ENCODE results near the gene STRADA.

The STRADA gene, protein sequence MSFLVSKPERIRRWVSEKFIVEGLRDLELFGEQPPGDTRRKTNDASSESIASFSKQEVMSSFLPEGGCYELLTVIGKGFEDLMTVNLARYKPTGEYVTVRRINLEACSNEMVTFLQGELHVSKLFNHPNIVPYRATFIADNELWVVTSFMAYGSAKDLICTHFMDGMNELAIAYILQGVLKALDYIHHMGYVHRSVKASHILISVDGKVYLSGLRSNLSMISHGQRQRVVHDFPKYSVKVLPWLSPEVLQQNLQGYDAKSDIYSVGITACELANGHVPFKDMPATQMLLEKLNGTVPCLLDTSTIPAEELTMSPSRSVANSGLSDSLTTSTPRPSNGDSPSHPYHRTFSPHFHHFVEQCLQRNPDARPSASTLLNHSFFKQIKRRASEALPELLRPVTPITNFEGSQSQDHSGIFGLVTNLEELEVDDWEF

DNA sequence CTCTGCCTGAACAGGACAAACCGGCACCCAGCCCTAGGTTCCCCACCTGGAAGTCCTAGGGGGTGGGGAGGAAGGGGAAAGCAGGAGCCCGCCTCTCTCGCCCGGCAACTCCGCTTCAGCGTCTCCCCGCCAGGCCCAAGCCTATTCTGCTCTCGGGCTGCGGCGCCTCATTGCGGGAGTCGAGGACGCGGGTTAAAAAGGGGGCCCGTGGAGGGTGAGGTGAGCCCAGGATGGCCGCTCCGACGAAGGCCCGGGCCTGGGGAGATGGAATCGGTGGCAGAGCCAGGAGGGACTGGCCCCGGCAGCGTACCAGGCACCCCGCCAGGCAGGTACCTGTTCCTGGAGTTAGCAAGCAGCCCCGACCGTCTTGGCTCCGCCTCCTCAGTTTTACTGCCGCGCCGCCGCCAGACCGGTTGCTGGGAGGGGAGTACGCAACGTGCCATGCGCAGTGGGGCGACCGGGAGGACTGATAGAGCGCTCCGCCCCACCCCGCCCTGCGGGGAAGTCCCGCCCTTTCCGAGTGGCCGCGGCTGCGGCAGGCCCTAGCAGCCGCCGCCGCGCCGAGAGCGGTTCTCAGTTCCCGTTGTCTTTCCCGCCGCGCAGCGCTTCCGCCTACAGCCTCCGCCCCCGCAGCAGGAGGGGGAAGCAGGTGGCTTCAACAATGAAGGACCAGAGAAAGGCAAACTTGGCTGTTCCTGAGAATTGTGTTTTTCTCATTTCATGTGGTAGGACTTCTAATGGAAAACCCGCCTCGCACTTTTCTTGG lies at the start of gene STRADA:
STRADA (minus strand) TSS at position 392 of the 766 bp plus-strand sequence. CDS start 13,430 bp downstream, outside the sequence.
- Histone ChIP-seq H3K36me3 (peaks cover 16% of the 10 kb centered on the region), H3K4me3 (peak within 1 kb of the TSS; percentile 91), H3K4me1 (peaks cover 19% of the 10 kb centered on the region), H4K20me1 (peaks cover 6% of the 10 kb centered on the region; the same call in 1 of the 2 replicates), H3K9me3 (no peaks in the 10 kb centered on the region), H3K9ac (peak within 1 kb of the TSS; percentile 97), H3K4me2 (peak within 1 kb of the TSS; percentile 96), H3K27me3 (no peaks in the 10 kb centered on the region), H3K27ac (peak within 1 kb of the TSS; percentile 96)
- TF ChIP-seq Cebpa-rat (IDR thresholded peaks at IDR 0.05) = no peak

DNA sequence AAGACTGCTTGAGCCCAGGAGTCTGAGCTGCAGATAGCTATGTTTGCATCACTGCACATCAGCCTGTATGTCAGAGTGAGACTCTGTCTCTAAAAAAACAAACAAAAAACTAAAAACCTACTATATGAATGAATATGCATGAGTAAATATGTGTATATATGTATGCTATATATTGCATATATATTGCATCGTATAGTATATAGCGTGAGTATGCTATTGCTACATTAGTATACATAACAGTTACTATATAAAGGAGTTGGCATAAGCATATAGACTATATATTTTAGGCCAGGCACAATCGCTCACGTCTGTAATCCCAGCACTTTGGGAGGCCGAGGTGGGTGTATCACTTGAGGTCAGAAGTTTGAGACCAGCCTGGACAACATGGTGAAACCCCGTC lies 48.5 kb upstream of the STRADA start:
- Histone ChIP-seq H3K27me3 (no peaks in the 10 kb centered on the region), H3K9ac (peak overlapping the region; percentile 41; the same call in 1 of the 2 replicates), H3K4me3 (no peak overlapping the region), H4K20me1 (peaks cover 98% of the 10 kb centered on the region), H3K4me2 (no peak overlapping the region), H3K9me3 (no peaks in the 10 kb centered on the region), H3K4me1 (no peaks in the 10 kb centered on the region), H3K36me3 (peaks cover 97% of the 10 kb centered on the region), H3K27ac (no peak overlapping the region)
- no peak for TF ChIP-seq Cebpa-rat (IDR thresholded peaks at IDR 0.05)

GRCh38 chr17:63786971-63787711 lies 45.5 kb upstream of the STRADA start:
- no peaks in the 10 kb centered on the region for H3K27me3 ChIP-seq
- no peak for TF ChIP-seq Cebpa-rat (IDR thresholded peaks at IDR 0.05)
- H3K9me3 ChIP-seq = no peaks in the 10 kb centered on the region
- no peak overlapping the region for H3K4me3 ChIP-seq
- H4K20me1 ChIP-seq = peaks cover 100% of the 10 kb centered on the region
- peaks cover 90% of the 10 kb centered on the region for H3K36me3 ChIP-seq
- no peak overlapping the region for H3K9ac ChIP-seq
- H3K27ac ChIP-seq = no peak overlapping the region
- H3K4me1 ChIP-seq = no peaks in the 10 kb centered on the region
- H3K4me2 ChIP-seq = no peak overlapping the region

- Histone ChIP-seq H4K20me1 (peaks cover 100% of the 10 kb centered on the region), H3K9me3 (no peaks in the 10 kb centered on the region), H3K27me3 (no peaks in the 10 kb centered on the region), H3K27ac (no peak overlapping the region), H3K4me1 (no peaks in the 10 kb centered on the region), H3K36me3 (peaks cover 88% of the 10 kb centered on the region), H3K4me3 (no peak overlapping the region), H3K4me2 (no peak overlapping the region), H3K9ac (no peak overlapping the region)
- TF ChIP-seq Cebpa-rat (IDR thresholded peaks at IDR 0.05) = no peak
Observed at GRCh38 chr17:63786117-63786516, 44.5 kb upstream of the STRADA start.

DNA sequence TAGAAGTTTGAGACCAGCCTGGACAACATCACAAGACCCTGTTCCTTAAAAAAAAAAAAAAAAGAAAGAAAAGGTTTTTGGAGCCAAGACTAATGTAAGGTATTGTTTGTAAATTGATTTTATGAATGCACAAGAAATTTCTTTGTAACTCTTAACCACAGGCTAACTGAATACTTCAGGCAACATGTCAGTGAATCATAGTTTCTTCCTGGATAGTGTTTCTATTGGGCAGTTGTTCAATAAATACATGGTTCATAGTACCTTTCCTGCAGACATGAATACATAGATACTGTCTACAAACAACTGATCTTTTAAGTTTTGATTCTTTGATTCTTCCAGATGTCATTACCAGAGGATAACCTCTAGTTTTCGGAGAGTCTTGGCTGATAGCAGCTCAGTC lies 44.0 kb upstream of the STRADA start:
- Histone ChIP-seq H3K4me2 (no peak overlapping the region), H4K20me1 (peaks cover 100% of the 10 kb centered on the region), H3K27ac (no peak overlapping the region), H3K36me3 (peaks cover 89% of the 10 kb centered on the region), H3K9ac (no peak overlapping the region), H3K9me3 (no peaks in the 10 kb centered on the region), H3K4me1 (no peaks in the 10 kb centered on the region), H3K27me3 (no peaks in the 10 kb centered on the region), H3K4me3 (no peak overlapping the region)
- no peak for TF ChIP-seq Cebpa-rat (IDR thresholded peaks at IDR 0.05)

GRCh38 chr17:63783522-63783921 lies 41.9 kb upstream of the STRADA start:
- H3K27me3 ChIP-seq = no peaks in the 10 kb centered on the region
- no peak overlapping the region for H3K4me2 ChIP-seq
- peaks cover 89% of the 10 kb centered on the region for H3K36me3 ChIP-seq
- no peak for TF ChIP-seq Cebpa-rat (IDR thresholded peaks at IDR 0.05)
- no peak overlapping the region for H3K27ac ChIP-seq
- H3K9me3 ChIP-seq = no peaks in the 10 kb centered on the region
- no peaks in the 10 kb centered on the region for H3K4me1 ChIP-seq
- H4K20me1 ChIP-seq = peaks cover 100% of the 10 kb centered on the region
- no peak overlapping the region for H3K4me3 ChIP-seq
- no peak overlapping the region for H3K9ac ChIP-seq

DNA sequence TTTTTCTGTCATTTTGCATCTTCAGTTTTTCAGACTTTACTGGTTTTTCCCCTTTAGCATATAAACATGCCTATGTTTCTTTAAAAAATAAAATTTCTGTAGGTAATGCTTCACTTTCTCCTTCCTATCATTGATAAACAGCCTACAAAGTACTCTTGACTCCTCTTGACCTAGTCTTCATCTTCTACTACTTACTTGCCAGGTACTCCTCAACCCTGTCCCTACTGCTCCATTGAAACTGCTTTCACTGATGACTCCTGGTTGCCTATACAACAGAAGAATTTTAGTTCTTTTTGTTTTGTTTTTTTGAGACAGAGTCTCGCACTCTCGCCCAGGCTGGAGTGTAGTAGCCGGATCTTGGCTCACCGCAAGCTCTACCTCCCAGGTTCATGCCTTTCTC lies 39.3 kb upstream of the STRADA start:
- Histone ChIP-seq H4K20me1 (peaks cover 100% of the 10 kb centered on the region), H3K36me3 (peaks cover 89% of the 10 kb centered on the region), H3K4me2 (no peak overlapping the region), H3K27me3 (no peaks in the 10 kb centered on the region), H3K4me1 (peaks cover 16% of the 10 kb centered on the region), H3K27ac (no peak overlapping the region), H3K9me3 (no peaks in the 10 kb centered on the region), H3K9ac (no peak overlapping the region), H3K4me3 (no peak overlapping the region)
- no peak for TF ChIP-seq Cebpa-rat (IDR thresholded peaks at IDR 0.05)

DNA sequence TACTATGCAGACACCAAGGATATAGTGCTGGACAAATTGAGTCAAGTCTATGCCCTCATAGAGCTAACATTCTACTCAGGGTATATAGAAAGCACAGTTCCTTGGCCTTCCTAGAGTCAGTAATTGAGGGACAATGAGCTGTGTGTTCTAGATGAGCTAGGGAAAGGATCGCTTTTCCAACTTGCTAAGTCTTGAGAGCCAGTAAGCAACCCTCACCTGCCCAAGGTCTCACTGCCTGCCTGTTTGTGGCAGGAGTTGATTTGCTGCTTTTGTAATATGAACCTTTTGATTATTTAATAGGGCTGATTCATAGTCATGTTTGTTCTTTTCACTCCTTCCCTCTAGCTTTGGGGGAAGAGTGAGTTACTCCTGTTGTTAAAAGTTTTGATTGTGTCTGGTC lies 38.9 kb upstream of the STRADA start:
- Histone ChIP-seq H3K4me1 (peaks cover 20% of the 10 kb centered on the region), H3K9ac (no peak overlapping the region), H3K36me3 (peaks cover 87% of the 10 kb centered on the region), H4K20me1 (peaks cover 100% of the 10 kb centered on the region), H3K27ac (no peak overlapping the region), H3K27me3 (no peaks in the 10 kb centered on the region), H3K9me3 (no peaks in the 10 kb centered on the region), H3K4me3 (no peak overlapping the region), H3K4me2 (no peak overlapping the region)
- no peak for TF ChIP-seq Cebpa-rat (IDR thresholded peaks at IDR 0.05)

DNA sequence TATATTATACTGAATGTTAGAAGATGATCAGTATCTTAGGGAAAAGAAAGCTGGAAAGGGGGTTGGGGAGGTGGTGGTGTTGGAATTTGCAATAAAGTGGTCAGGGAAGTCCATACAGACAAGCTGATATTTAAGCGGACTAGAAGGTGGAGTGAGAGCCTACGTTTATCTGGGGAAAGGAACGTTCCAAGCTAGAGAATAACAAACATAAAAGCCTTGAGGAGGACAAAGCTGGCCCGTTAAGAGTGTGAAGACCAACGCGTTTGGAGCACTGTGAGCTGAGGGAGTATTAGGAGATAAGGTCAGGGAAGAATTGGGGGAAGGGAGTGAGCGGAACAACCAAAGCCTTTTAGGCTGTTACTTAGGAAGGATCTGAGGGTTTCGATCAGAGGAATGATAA lies 33.8 kb upstream of the STRADA start:
- H3K4me1 ChIP-seq = peaks cover 48% of the 10 kb centered on the region
- H3K9me3 ChIP-seq = no peaks in the 10 kb centered on the region
- H3K36me3 ChIP-seq = peaks cover 49% of the 10 kb centered on the region
- peaks cover 91% of the 10 kb centered on the region for H4K20me1 ChIP-seq
- H3K4me3 ChIP-seq = peak overlapping the region; percentile 91
- peak overlapping the region; percentile 95 for H3K27ac ChIP-seq
- no peak for TF ChIP-seq Cebpa-rat (IDR thresholded peaks at IDR 0.05)
- H3K9ac ChIP-seq = peak overlapping the region; percentile 97
- peak overlapping the region; percentile 91 for H3K4me2 ChIP-seq
- H3K27me3 ChIP-seq = no peaks in the 10 kb centered on the region

Data from BLaER1 (cell line).